ENCODE data around the gene SGTA.
"Not testable (repeated sequence)": the region's sequence is repeated elsewhere in the genome, so short reads cannot be mapped to it uniquely, and the experiment has no call there.

Gene SGTA, protein sequence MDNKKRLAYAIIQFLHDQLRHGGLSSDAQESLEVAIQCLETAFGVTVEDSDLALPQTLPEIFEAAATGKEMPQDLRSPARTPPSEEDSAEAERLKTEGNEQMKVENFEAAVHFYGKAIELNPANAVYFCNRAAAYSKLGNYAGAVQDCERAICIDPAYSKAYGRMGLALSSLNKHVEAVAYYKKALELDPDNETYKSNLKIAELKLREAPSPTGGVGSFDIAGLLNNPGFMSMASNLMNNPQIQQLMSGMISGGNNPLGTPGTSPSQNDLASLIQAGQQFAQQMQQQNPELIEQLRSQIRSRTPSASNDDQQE

DNA sequence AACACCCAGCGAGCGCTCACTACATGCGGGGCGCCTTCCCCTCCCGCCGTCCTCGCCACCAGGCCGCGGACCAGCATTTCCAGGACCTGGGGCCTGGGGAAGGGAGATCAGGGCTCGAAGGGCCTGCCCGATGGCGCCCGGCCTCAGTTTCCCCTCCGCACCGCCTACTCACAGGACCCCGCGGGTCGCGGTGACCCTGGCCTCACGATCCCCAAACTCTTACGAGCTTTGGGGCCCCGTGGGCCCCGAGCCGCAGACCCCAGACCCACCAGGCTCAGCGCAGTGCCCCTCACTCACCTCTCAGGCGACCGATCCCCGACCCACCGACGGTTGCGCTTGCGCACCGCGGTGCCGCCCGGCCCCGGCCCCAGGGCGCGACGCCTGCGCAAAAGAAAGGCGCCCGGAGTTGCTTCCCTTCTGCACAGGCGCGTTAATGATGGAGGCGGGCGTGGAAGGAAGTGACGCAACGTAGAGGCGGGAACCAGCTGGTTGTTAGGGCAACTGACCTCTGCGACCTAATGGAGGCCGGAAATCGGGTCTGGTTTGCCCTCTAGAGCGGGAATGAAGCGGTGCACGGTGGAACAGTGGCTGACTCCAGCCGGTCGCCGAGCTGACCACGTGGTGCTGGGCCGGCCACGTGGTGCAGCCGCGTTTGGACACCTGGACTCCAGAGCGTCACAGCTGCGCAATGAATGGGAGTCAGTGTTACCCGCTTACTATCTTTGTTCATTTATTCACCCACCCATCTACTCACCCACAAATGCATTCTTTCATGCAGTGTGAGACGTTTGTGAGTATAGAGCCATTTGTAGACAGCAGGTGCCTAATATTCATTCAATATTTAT lies at the start of gene SGTA:
SGTA (minus strand) TSS at position 338 of the 845 bp plus-strand sequence. CDS start 14,205 bp downstream, outside the sequence.
- DNase-seq: peak; percentile 90 to 95

DNA sequence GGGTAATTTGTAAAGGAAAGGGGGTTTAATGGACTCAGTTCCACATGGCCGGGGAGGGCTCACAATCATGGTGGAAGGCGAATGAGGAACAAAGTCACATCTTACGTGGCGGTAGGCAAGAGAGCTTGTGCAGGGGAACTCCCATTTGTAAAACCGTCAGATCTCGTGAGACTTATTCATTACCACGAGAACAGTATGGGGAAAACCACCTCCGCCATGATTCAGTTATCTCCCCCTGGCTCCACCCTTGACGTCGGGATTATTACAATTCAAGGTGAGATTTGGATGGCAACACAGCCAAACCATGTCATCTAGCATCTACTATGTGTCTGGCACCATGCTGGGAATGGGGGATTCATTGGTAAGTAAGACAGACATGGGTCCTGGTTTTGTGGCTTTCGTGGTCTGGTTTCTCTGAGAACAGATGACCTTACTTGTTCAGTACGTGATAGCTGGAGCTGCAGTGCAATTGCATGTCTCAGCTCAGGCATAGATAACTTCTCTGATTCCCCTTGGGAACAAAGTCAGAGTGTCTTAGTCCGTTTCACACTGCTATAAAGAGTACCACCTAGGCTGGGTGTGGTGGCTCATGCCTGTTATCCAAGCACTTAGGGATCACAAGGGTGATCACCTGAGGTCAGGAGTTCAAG lies 44.9 kb upstream of the SGTA start:
- no peak for DNase-seq

GRCh38 chr19:2827022-2827421 lies 43.9 kb upstream of the SGTA start:
- no peak for DNase-seq

- no peak for DNase-seq
These were observed 41.1 kb upstream of the SGTA start for GRCh38 chr19:2824129-2824528.

DNA sequence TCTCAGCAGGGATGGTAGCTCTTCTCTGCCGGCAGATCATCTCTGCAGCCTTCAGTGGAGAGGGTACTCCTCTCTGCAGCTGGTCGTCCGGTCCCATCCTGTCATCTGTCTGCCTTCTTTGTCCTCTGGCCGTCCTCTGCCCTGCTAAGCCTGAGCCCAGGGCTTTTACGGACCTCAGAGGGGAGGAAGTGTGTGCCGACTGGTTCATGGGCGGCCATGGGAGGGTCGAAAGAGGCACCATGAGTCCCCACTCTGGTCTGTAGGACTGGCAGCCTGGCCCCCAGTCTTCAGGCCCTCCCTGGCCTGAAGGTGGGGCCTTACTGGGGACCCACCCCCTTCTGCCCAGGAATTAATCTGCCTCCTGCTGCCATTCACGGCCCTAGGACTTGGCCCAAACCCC lies 40.6 kb upstream of the SGTA start:
- no peak for DNase-seq

DNA sequence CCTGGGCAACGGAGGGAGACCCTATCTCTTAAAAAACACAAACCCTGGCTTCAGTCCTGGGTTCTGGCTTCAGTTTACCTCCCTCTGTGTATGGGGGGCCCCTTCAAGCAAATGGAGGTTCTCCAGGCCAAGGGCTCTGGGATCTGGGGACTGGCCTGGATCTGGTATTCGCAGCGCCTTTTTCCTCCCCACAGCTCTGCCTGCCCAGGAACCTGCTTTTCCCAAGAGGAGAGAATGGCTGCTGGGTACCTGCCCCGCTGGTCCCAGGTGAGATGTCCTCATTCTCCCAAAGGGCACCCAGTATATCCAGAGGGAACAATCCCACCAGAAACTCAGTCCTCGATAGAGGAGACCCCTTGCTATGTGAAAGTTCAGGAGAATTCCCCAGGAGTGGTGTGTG lies 39.8 kb upstream of the SGTA start:
- DNase-seq: no peak

- no peak for DNase-seq
These were observed 37.1 kb upstream of the SGTA start for GRCh38 chr19:2820112-2820702.

DNA sequence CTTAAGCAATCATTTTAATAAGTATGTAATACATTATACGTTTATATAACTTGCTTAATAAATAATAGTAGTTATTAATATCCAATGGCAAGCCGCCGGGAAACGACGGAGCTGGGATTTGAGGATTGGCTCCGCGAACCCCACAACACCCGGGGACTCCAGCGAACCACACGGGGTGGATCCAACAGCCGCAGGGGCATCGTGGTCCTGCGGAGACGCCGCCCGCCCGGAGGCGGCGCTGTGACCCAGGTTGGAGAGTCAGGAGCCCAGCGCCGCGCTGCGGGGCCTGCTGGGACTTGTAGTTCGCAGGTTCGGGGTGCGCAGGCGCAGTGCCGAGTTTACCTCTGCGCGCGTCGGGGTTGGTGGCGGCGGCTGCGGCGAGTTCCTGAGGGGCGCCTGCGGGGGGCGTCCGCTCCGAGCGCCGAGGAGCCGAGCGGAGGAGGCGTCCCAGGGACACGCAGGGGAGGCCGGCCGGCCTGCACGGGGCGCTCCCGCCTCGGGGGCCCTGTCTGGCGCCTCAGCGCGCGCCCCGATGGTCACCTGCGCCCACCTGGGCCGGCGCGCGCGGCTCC lies 36.6 kb upstream of the SGTA start, which contains the start of gene ZNF554:
ZNF554 (plus strand) TSS at position 329 of the 572 bp plus-strand sequence; CDS start at position 533, 204 bp downstream.
- DNase-seq: peak; percentile 97 to 99

DNA sequence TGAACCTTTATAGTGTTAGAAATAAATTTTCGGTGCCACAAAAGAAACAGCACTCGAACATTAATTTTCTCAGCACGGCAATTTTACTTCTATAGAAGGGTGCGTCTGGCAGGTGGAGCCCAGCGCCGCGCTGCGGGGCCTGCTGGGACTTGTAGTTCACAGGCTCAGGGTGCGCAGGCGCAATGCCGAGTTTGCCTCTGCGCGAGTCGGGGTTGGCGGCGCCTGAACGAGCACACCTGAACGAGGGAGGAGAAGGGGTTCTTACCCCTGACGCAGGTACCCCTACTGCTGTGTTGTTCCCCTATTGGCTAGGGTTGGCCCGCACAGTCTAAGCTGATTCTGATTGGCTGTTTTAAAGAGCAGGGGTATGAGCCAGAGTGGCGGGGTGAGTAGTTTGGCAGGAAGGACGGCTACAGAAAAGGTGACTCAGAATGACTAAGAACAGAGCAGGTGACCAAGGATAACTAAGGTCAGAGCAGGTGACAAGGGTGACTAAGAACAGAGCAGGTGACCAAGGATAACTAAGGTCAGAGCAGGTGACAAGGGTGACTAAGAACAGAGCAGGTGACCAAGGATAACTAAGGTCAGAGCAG lies 34.3 kb upstream of the SGTA start:
- not testable (repeated sequence) for DNase-seq

GRCh38 chr19:2816641-2817040 lies 33.6 kb upstream of the SGTA start:
- no peak for DNase-seq

DNA sequence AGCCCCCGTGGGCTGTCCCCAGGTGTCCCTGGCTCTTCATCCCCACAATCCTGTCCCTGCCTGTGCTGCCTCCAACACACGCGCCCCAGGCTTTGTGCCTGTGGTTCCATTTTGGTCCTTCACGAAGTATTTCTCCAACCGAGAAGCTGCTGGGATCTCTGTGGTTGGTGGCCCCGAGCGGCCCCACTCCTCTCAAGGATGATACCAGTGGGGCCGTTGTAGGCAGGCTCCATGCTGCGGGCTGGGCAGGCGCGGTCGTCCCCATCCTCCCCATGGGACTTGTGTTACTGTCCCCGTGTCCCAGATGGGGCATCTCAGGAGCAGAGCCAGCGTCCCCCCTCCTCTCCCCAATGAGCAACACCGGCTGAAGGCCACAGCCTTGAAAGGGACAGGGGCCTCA lies 32.9 kb upstream of the SGTA start:
- no peak for DNase-seq

DNA sequence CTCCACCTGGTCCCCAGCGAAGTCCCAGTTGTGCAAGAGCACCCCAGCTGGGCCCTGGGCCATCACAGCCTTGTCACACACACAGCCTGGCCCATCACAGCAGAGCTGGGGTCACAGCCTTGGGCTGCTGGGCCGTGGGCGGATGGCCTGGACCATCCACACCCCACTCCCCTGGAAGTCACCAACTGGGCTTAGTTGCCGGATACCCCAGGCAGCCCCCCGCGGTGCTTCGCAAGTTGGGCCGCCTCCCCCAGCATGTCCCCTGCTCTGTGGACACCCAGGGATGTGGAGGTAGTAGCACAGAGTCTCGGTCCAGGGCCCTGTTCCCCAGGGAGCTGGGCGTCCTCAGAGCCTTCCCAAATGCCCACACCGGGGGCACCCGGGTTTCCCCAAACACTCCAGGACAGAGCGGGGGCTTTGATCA lies 32.1 kb upstream of the SGTA start:
- no peak for DNase-seq

- no peak for DNase-seq
These were observed 31.4 kb upstream of the SGTA start for GRCh38 chr19:2814426-2814825.

DNA sequence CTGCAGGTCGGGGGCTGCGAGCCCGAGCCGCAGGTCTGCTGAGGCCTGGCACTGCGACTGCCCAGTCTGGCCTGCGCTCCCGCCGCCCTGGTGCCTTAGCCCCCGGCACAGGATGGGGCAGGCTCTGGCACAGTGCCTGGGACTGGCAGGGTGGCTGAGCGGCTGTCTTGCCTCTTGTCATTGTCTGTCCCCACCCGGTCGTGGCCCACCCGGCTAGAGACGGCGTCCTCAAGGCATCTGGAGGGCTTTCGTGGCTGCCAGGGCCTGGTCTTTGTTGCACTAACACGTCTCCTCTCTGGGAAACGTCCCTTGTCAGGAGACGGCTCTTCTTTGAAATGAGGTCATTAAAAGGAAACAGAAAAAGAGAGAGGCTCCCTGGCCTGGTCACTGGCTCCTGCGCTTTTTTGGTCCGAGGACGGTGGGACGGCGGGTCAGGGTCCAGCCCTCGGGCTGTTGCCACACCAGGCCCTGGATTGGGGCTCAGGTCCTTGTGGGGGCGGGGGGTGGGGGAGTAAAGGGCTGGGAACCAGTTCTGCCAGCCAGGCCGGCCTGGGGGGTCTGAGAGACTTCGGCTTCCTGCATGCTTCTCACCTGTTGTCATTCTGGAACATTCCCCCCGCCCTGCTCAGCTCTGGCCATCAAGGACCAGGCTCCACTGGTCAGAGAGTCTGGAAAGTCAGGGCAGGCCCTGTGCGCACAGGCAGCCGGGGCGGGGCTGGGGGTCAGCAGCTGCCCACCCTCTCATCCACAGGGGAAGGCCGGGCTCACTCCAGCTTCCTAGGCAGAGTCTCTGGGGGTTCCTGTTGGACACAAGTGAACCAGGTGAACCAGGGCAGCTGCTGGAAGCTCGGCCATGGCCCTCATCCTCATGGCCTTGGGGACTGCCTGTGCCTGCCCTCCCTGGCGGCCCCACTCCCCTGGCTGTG lies 30.4 kb upstream of the SGTA start:
- no peak for DNase-seq

DNA sequence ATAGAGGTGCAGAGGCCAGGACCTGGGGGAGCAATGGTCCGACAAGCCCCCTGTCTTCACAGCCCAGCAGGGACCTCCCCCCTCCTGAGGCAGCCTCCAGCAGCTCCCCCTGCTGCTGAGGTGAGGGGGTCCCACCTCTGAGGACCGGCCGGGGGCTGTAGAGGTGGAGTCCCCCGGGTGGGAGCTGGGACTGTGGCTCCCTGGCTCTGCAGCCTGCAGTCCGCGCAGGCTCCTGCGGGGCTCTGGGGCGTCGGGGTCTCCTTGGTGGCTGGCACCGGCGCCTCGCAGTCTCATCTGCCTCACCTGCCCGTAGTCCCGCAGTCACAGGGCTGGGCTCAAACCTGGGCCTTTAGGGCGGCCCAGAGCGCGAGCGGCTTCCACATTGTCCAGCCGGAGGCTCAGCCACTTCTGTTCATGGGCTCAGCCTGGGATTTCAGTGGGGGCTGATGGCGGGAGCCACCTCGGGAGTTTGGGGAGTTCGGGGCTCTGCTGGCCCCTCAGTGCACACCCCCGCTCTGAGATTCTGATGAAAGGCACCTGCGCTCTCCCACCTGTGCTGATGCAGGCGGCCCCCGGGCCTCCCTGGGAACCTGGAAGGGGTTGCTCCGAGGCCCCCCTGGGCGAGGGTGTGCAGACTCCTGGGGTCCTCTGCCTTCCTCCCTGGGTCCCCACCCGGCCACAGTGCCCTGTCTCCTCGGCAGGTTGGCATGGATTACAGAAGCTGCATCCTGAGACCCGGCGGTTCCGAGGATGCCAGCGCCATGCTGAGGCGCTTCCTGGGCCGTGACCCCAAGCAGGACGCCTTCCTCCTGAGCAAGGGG lies 29.6 kb upstream of the SGTA start:
- DNase-seq: no peak

- no peak for DNase-seq
These were observed 28.8 kb upstream of the SGTA start for GRCh38 chr19:2811735-2812413.

DNA sequence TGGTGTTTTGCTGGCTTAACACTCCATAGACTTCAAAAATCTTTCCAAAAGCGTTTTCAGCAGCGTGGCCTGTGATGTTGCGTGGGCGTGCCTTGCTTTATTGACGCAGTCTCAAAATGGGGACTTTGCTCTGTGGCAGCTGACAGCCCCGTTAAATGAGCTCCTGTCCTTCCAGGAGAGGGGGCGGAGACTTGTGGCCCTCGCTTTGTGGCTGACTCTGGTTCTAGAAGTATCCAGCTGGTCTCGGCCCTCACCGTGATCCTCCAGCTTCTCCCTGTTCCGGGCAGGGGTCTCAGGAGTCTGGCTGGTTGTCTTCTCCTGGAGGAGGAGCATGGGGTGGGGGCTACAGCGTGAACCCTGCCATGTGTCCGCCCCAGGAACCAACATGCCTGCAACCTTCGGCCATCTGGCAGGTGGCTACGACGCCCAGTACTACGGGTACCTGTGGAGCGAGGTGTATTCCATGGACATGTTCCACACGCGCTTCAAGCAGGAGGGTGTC lies 28.2 kb upstream of the SGTA start:
- DNase-seq: no peak

DNA sequence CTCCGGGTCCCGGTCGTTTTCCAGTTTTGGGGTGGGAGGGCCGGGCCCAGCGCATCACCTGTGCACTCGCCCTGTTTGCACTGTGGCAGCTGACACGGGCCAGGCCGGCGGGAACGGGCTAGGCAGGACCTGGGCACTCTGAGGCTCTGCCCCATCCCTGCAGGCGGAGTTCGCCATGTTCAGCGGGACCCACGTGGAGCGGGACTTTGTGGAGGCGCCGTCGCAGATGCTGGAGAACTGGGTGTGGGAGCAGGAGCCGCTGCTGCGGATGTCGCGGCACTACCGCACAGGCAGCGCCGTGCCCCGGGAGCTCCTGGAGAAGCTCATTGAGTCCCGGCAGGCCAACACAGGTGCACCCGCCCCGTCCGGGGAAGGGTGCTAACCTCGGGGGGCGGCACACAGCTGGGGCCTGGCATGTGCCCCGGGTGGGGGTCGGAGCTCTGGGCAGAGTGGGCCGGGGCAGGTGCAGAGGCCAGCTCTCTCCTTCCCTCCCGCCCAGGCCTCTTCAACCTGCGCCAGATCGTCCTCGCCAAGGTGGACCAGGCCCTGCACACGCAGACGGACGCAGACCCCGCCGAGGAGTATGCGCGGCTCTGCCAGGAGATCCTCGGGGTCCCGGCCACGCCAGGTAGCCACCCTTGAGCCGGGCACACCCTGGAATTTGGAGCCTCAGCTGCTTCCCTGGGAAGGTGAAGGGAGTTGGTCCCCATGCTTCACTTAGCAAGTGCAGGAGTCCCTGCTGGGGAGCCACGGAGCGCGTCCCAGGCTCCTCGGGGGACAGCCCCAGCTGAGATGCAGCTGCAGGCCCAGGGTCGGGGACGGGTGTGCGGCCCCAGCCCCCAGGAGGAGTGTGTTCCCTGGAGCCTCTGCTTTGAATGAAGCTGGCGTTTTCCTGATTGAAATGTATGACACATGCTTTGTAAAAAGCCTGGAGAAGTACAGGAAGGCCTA lies 27.3 kb upstream of the SGTA start:
- DNase-seq: no peak

All from stimulated activated CD4-positive, alpha-beta T cell treated with anti-CD3 and anti-CD28 coated beads, Interleukin-2, amount 100 ng/mL, for 48 hours (primary cell).